Vagina (tissue), 2 donors: ENCODE results near the gene IVD. TPM values are rescaled to one million over a fixed set of nuclear protein-coding genes. Genes with fewer than 3 reads are reported as not detected.

Experiments
- DNase-seq, 2 donors: peaks; one replicate each; pipeline ENCODE4 v3.0.0-alpha.2; 2017; ENCODE audit errors: extremely low spot score in 2 of 2
- H3K27ac ChIP-seq: fragments of 200-600 bp; sonication (generic); one replicate; pipeline ENCODE4 v1.5.1; 2019
- H3K27me3 ChIP-seq: fragments of 200-600 bp; sonication (generic); one replicate; pipeline ENCODE4 v1.5.1; 2019
- H3K36me3 ChIP-seq, 2 donors: fragments of 200-600 bp; sonication (generic); one replicate each; pipeline ENCODE4 v1.5.1; 2017 to 2019
- H3K4me1 ChIP-seq: fragments of 200-600 bp; sonication (generic); one replicate; pipeline ENCODE4 v1.5.1; 2019
- H3K4me3 ChIP-seq, 2 donors: fragments of 200-600 bp; sonication (generic); 1 replicate in 1 of 2; 2 replicates in 1 of 2; pipeline ENCODE4 v1.5.1; 2016 to 2019
- H3K9me3 ChIP-seq: fragments of 200-600 bp; sonication (generic); one replicate; pipeline ENCODE4 v1.5.1; 2019
- POLR2A ChIP-seq, 2 donors: fragments of 450-650 bp; IDR thresholded peaks; one replicate each; pipeline ENCODE4 v1.6.1; 2017; ENCODE audit warnings: antibody characterized with exemption in 2 of 2, mild to moderate bottlenecking in 2 of 2, moderate library complexity in 2 of 2
- POLR2AphosphoS5 ChIP-seq, 2 donors: sonication (generic); formaldehyde crosslinking; IDR thresholded peaks; one replicate each; pipeline ENCODE4 v1.9.0; 2017; ENCODE audit warnings: antibody characterized with exemption in 2 of 2, mild to moderate bottlenecking in 2 of 2, low read depth in 1 of 2; ENCODE audit not compliant: insufficient read depth in 1 of 2
- intact Hi-C: fragments of 100-400 bp; cut with DNase I; formaldehyde crosslinking; loops from one replicate; pipeline ENCODE4 v1.15.1; 2023
- total RNA-seq: library from RNA; depleted of rRNA; stranded (reverse); fragments of >200 nt; gene quantifications from one replicate; pipeline ENCODE4 v1.2.3, GENCODE V29; 2016
- TF ChIP-seq, protein P1 (sequence below), 3 experiments: fragments of 450-650 bp in 2 of 3; fragments of 200-600 bp in 1 of 3; sonication (generic) in 1 of 3; IDR thresholded peaks; one replicate each; pipeline ENCODE4 v1.5.1; 2017 to 2019; ENCODE audit warnings: antibody characterized with exemption in 3 of 3, mild to moderate bottlenecking in 2 of 3, moderate library complexity in 2 of 3

Gene IVD
- total RNA-seq, 1 donor from 2014 or later, result 30.4 TPM

DNA sequence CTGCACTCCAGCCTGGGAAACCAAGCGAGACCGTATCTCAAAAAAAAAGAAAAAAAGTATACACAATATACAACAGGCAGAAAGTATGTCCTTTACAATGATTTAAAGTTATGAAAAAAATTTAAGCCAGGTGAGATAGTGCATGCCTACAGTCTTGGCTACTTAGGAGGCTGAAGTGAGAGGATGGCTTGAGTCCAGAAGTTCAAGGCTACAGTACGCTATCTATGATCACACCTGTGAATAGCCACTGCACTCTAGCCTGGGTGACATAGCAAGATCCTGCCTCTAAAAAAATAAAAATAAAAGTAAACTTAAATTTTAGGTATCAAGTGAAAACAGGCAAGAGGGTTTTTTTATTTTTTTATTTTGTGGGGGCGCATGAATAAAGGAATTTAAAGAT is 26.2 kb upstream of the IVD start:
- TF ChIP-seq POLR2AphosphoS5 (IDR thresholded peaks at IDR 0.05; ENCODE audit: insufficient read depth in 1 of 2, low read depth in 1 of 2) (no peak), POLR2A (IDR thresholded peaks at IDR 0.05) (no peak)
- TF ChIP-seq, protein P1, sequence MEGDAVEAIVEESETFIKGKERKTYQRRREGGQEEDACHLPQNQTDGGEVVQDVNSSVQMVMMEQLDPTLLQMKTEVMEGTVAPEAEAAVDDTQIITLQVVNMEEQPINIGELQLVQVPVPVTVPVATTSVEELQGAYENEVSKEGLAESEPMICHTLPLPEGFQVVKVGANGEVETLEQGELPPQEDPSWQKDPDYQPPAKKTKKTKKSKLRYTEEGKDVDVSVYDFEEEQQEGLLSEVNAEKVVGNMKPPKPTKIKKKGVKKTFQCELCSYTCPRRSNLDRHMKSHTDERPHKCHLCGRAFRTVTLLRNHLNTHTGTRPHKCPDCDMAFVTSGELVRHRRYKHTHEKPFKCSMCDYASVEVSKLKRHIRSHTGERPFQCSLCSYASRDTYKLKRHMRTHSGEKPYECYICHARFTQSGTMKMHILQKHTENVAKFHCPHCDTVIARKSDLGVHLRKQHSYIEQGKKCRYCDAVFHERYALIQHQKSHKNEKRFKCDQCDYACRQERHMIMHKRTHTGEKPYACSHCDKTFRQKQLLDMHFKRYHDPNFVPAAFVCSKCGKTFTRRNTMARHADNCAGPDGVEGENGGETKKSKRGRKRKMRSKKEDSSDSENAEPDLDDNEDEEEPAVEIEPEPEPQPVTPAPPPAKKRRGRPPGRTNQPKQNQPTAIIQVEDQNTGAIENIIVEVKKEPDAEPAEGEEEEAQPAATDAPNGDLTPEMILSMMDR (IDR thresholded peaks at IDR 0.05), result no peak
- Histone ChIP-seq H3K4me1 (peaks cover 24% of the 10 kb centered on the region), H3K4me3 (no peak overlapping the region), H3K36me3 (no peaks in the 10 kb centered on the region), H3K9me3 (no peaks in the 10 kb centered on the region), H3K27ac (no peak overlapping the region), H3K27me3 (no peaks in the 10 kb centered on the region)
- intact Hi-C loops, result no loop called here
- no peak for DNase-seq

DNA sequence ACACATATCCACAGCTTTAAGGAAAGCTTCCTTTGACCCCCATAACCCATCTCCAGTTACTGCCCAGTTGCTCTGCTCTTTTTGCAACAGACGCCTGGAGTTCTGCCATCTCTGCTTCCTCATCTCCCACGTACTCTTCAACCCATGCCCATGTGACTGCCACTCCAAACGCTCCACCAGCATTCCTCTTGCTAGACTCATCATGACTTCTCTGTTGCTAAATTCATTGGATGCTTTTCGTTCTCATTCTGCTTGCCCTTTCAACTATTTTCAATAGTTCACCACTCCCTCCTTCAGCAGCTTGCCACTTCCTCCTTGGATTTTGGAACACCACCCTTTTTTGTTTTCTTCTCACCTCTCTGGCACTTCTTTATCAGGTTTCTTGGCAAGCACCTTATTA is 25.7 kb upstream of the IVD start:
- no peaks in the 10 kb centered on the region for H3K9me3 ChIP-seq
- TF ChIP-seq POLR2AphosphoS5 (IDR thresholded peaks at IDR 0.05; ENCODE audit: insufficient read depth in 1 of 2, low read depth in 1 of 2) (peak in 1 of 2 donors; percentile 68), POLR2A (IDR thresholded peaks at IDR 0.05) (no peak)
- TF ChIP-seq, protein P1 (IDR thresholded peaks at IDR 0.05), result no peak
- H3K27ac ChIP-seq, result no peak overlapping the region
- intact Hi-C loops, result no loop called here
- no peak for DNase-seq
- H3K27me3 ChIP-seq, result no peaks in the 10 kb centered on the region
- no peak overlapping the region for H3K4me3 ChIP-seq
- H3K36me3 ChIP-seq, result no peaks in the 10 kb centered on the region
- peaks cover 24% of the 10 kb centered on the region for H3K4me1 ChIP-seq

DNA sequence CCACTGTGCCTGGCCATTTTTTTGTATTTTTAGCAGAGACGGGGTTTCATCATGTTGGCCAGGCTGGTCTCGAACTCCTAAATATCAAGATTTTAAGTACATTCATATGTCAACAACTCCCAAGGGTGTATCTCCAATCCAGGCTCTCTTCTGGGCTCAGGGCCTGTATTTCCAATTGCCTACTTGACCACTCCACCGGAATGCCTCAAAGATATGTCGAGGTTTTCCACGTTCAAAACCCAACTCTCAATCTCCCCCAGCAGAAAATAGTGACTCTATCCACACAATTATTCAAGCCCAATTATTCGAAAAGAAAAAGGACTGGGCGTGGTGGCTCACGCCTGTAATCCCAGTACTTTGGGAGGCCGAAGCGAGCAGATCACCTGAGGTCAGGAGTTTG is 25.0 kb upstream of the IVD start:
- no peaks in the 10 kb centered on the region for H3K9me3 ChIP-seq
- TF ChIP-seq POLR2A (IDR thresholded peaks at IDR 0.05), result no peak
- TF ChIP-seq, protein P1 (IDR thresholded peaks at IDR 0.05), result no peak
- TF ChIP-seq POLR2AphosphoS5 (IDR thresholded peaks at IDR 0.05; ENCODE audit: insufficient read depth in 1 of 2, low read depth in 1 of 2), result no peak
- no peaks in the 10 kb centered on the region for H3K36me3 ChIP-seq
- peaks cover 24% of the 10 kb centered on the region for H3K4me1 ChIP-seq
- no peak overlapping the region for H3K27ac ChIP-seq
- no peaks in the 10 kb centered on the region for H3K27me3 ChIP-seq
- intact Hi-C loops, result no loop called here
- no peak for DNase-seq
- no peak overlapping the region for H3K4me3 ChIP-seq

DNA sequence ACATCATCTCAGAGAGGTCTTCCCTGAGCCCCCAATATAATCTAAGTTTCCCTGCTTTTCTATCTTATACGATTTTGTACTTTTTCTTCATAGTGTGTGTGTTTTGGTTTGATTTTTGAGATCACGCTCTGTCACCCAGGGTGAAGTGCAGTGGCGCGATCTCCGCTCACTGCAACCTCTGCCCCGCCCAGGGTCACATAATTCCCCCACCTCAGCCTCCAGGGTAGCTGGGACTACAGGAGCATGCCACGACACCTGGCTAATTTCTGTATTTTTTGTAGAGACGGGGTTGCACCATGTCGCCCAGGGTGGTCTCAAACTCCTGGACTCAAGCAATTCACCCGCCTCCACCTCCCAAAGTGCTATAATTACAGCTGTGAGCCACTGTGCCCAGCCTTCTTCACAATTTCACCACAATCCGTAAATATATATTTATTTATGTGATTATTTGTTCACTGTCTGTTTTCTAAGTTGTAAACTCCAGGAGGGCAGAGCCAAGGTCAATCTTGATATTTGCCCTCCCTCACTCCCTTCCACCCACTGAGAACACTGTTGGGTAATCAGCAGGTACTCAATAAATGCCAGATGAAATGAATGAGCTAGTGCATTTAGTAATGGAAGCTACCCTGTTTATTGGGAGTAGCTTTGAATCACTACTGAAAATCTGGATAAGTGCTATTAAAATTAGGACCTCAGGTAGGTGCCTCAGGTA is 23.6 kb upstream of the IVD start:
- no peak for DNase-seq
- intact Hi-C loops, result no loop called here
- Histone ChIP-seq H3K9me3 (no peaks in the 10 kb centered on the region), H3K27me3 (no peaks in the 10 kb centered on the region), H3K27ac (no peak overlapping the region), H3K36me3 (peaks cover 0 to 12% of the 10 kb centered on the region in 2 donors), H3K4me3 (no peak overlapping the region), H3K4me1 (peaks cover 24% of the 10 kb centered on the region)
- TF ChIP-seq POLR2AphosphoS5 (IDR thresholded peaks at IDR 0.05; ENCODE audit: insufficient read depth in 1 of 2, low read depth in 1 of 2) (no peak), POLR2A (IDR thresholded peaks at IDR 0.05) (no peak)
- TF ChIP-seq, protein P1 (IDR thresholded peaks at IDR 0.05), result no peak
